Gastrocnemius medialis (tissue), 4 donors: ENCODE results near the gene MPV17. TPM values are rescaled to one million over a fixed set of nuclear protein-coding genes. Genes with fewer than 3 reads are reported as not detected.

Experiments
- ATAC-seq, 2 donors: fragments of 150-250 bp; one replicate each; pipeline ENCODE4 v1.9.1; 2016
- DNase-seq, 2 donors: peaks; one replicate each; pipeline ENCODE4 v3.0.0-alpha.2; 2019
- H3K27ac ChIP-seq, 4 donors: fragments of 200-600 bp; sonication (generic); 1 replicate in 1 of 4; 2 replicates in 3 of 4; pipeline ENCODE4 v1.5.1; 2016 to 2018; ENCODE audit warnings: mild to moderate bottlenecking in 2 of 4, moderate library complexity in 1 of 4
- H3K27me3 ChIP-seq, 3 donors: fragments of 200-600 bp; sonication (generic) in 2 of 3; 1 replicate in 1 of 3; 2 replicates in 2 of 3; pipeline versions ENCODE4 v1.5.1 to v1.6.0; 2016 to 2019; ENCODE audit warnings: mild to moderate bottlenecking in 1 of 3, moderate library complexity in 1 of 3
- H3K36me3 ChIP-seq, 2 donors: fragments of 200-600 bp; sonication (generic) in 1 of 2; one replicate each; pipeline ENCODE4 v1.5.1; 2017 to 2018
- H3K4me1 ChIP-seq, 2 donors: fragments of 200-600 bp; sonication (generic) in 1 of 2; one replicate each; pipeline ENCODE4 v1.5.1; 2016 to 2017; ENCODE audit warnings: mild to moderate bottlenecking in 2 of 2
- H3K4me3 ChIP-seq, 4 donors: fragments of 200-600 bp; sonication (generic) in 3 of 4; 1 replicate in 1 of 4; 2 replicates in 3 of 4; pipeline ENCODE4 v1.5.1; 2016 to 2019; ENCODE audit warnings: mild to moderate bottlenecking in 2 of 4
- H3K9me3 ChIP-seq, 3 donors: fragments of 200-600 bp; sonication (generic) in 2 of 3; 1 replicate in 1 of 3; 2 replicates in 2 of 3; pipeline ENCODE4 v1.5.1; 2016 to 2019
- CTCF ChIP-seq, 5 experiments: fragments of 450-650 bp in 3 of 5; fragments of 200-600 bp in 2 of 5; sonication (generic) in 2 of 5; IDR thresholded peaks in 4 of 5; conservative IDR thresholded peaks in 1 of 5; 1 replicate in 4 of 5; 2 replicates in 1 of 5; pipeline ENCODE4 v1.5.1; 2016 to 2019; ENCODE audit warnings: antibody characterized with exemption in 5 of 5, mild to moderate bottlenecking in 3 of 5, moderate library complexity in 3 of 5
- POLR2A ChIP-seq, 2 donors: fragments of 450-650 bp; IDR thresholded peaks; one replicate each; pipeline ENCODE4 v1.6.1; 2017; ENCODE audit warnings: antibody characterized with exemption in 2 of 2, mild to moderate bottlenecking in 2 of 2, moderate library complexity in 2 of 2
- in situ Hi-C, 4 donors: fragments of 200-750 bp; cut with MboI; loops; one replicate each; pipeline versions ENCODE4 v1.15.0 to v1.8.0; 2017; ENCODE audit warnings: low sequenced_read_pairs in 4 of 4
- intact Hi-C: fragments of 100-400 bp; cut with DNase I; formaldehyde crosslinking; loops from one replicate; pipeline ENCODE4 v1.15.1; 2023; ENCODE audit warnings: low total_unique reads
- total RNA-seq, 4 donors: library from RNA; depleted of rRNA; stranded (reverse); fragments of >200 nt; gene quantifications; one replicate each; pipeline versions ENCODE4 v1.1.0 to v1.2.3, GENCODE V29; 2016

The MPV17 gene
- total RNA-seq = 10 to 100 TPM in 3 of 4 donors, 1 to 10 TPM in 1; 9.9 to 16.0 (median 11.5) TPM

GRCh38 chr2:27322766-27323595, at the start of gene MPV17:
Gene MPV17 (minus strand): TSS chr2:27323097. CDS start chr2:27322517, 580 bp downstream.
- H3K4me3 ChIP-seq = peak within 1 kb of the TSS; percentile 80 to 89 (median 82)
- intact Hi-C loops = loop anchor here (1.0 to 2.0 kb wide), 3 partner anchors 33 to 58 kb away; partner anchors contain the start of genes EIF2B4, GTF3C2, SNX17 and ZNF513
- DNase-seq (peak; percentile 93 to 96), ATAC-seq (peak; percentile 60 to 61)
- peak within 1 kb of the TSS; percentile 95 to 100 (median 98) for H3K27ac ChIP-seq
- H3K4me1 ChIP-seq = peaks cover 37 to 40% of the 10 kb centered on the region in 2 donors
- peaks cover 0 to 24% of the 10 kb centered on the region in 2 donors for H3K36me3 ChIP-seq
- H3K27me3 ChIP-seq = no peaks in the 10 kb centered on the region
- in situ Hi-C loops = no loop called here
- TF ChIP-seq POLR2A (IDR thresholded peaks at IDR 0.05) (peak; percentile 86 to 91), CTCF (IDR thresholded peaks at IDR 0.05 in 4 of 5, conservative IDR thresholded peaks at IDR 0.05 in 1 of 5) (peak in 1 of 5 experiments; percentile 20)
- H3K9me3 ChIP-seq = no peaks in the 10 kb centered on the region

- TF ChIP-seq POLR2A (IDR thresholded peaks at IDR 0.05) (no peak), CTCF (IDR thresholded peaks at IDR 0.05 in 4 of 5, conservative IDR thresholded peaks at IDR 0.05 in 1 of 5) (no peak)
- ATAC-seq = peak; percentile 26 to 29
These were observed 48.1 kb upstream of the MPV17 start for GRCh38 chr2:27370816-27371620.

GRCh38 chr2:27370026-27370815, 47.3 kb upstream of the MPV17 start, which contains the start of the genes EIF2B4 and SNX17:
Gene EIF2B4 (minus strand): TSS chr2:27370338. CDS start chr2:27370314, 24 bp downstream.
Gene SNX17 (plus strand): TSS chr2:27370616. CDS start chr2:27370744, 128 bp downstream.
- intact Hi-C loops = loop anchor here (1.0 to 10.0 kb wide), 4 partner anchors 10 to 285 kb away; partner anchors contain the start of genes KHK and ZNF513
- no peaks in the 10 kb centered on the region for H3K9me3 ChIP-seq
- peak within 1 kb of the TSS; percentile 96 to 100 (median 98) for H3K4me3 ChIP-seq
- in situ Hi-C loops = no loop called here
- peak within 1 kb of the TSS; percentile 94 to 98 (median 96) for H3K27ac ChIP-seq
- DNase-seq = peak; percentile 99
- peak; percentile 92 to 93 for ATAC-seq
- TF ChIP-seq CTCF (IDR thresholded peaks at IDR 0.05 in 4 of 5, conservative IDR thresholded peaks at IDR 0.05 in 1 of 5) (peak; percentile 53 to 81 (median 74)), POLR2A (IDR thresholded peaks at IDR 0.05) (peak; percentile 68 to 81)
- H3K36me3 ChIP-seq = peaks cover 3 to 68% of the 10 kb centered on the region in 2 donors
- H3K27me3 ChIP-seq = no peaks in the 10 kb centered on the region
- H3K4me1 ChIP-seq = peaks cover 28 to 35% of the 10 kb centered on the region in 2 donors

More at GRCh38 chr2:27370816-27371620, 48.1 kb upstream of the MPV17 start:
- Histone ChIP-seq H3K4me3 (peak overlapping the region; percentile 94 to 100 (median 96)), H3K9me3 (no peaks in the 10 kb centered on the region), H3K27me3 (no peaks in the 10 kb centered on the region), H3K36me3 (peaks cover 3 to 68% of the 10 kb centered on the region in 2 donors), H3K4me1 (peaks cover 28 to 35% of the 10 kb centered on the region in 2 donors), H3K27ac (peak overlapping the region; percentile 94 to 98 (median 96))
- DNase-seq = peak in 1 of 2 donors; percentile 28
- in situ Hi-C loops (no loop called here), intact Hi-C loops (loop anchor here (1.0 to 10.0 kb wide), 4 partner anchors 9 to 286 kb away; partner anchors contain the start of genes KHK and ZNF513)
